ENCODE data around the gene LIN7C.
"Not testable (repeated sequence)": the region's sequence is repeated elsewhere in the genome, so short reads cannot be mapped to it uniquely, and the experiment has no call there.

The LIN7C gene

GRCh38 chr11:27506200-27507182, at the start of gene LIN7C:
TSS of gene LIN7C (minus strand) at chr11:27506769. CDS start at chr11:27506752, 17 bp downstream.
- peak; percentile 91 for DNase-seq

GRCh38 chr11:27555264-27555663, 48.7 kb upstream of the LIN7C start:
- DNase-seq = no peak

GRCh38 chr11:27553186-27553585, 46.6 kb upstream of the LIN7C start:
- no peak for DNase-seq

- no peak for DNase-seq
Measured at GRCh38 chr11:27552341-27552740, 45.8 kb upstream of the LIN7C start.

GRCh38 chr11:27551127-27551526, 44.6 kb upstream of the LIN7C start:
- DNase-seq = no peak

- DNase-seq = no peak
Measured at GRCh38 chr11:27545946-27546345, 39.4 kb upstream of the LIN7C start.

- no peak for DNase-seq
Measured at GRCh38 chr11:27545035-27545434, 38.5 kb upstream of the LIN7C start.

- no peak for DNase-seq
Measured at GRCh38 chr11:27541790-27542189, 35.2 kb upstream of the LIN7C start.

GRCh38 chr11:27540051-27540450, 33.5 kb upstream of the LIN7C start:
- no peak for DNase-seq

GRCh38 chr11:27535103-27535502, 28.5 kb upstream of the LIN7C start:
- DNase-seq = no peak

- no peak for DNase-seq
Measured at GRCh38 chr11:27532652-27533325, 26.2 kb upstream of the LIN7C start.

- DNase-seq = no peak
Measured at GRCh38 chr11:27528712-27529111, 22.1 kb upstream of the LIN7C start.

- no peak for DNase-seq
Measured at GRCh38 chr11:27526535-27526934, 20.0 kb upstream of the LIN7C start.

GRCh38 chr11:27525824-27526516, 19.4 kb upstream of the LIN7C start:
- no peak for DNase-seq

GRCh38 chr11:27524155-27524554, 17.6 kb upstream of the LIN7C start:
- DNase-seq = peak; percentile 11

- DNase-seq = no peak
Measured at GRCh38 chr11:27520226-27520625, 13.7 kb upstream of the LIN7C start.

GRCh38 chr11:27518518-27518917, 11.9 kb upstream of the LIN7C start:
- no peak for DNase-seq

GRCh38 chr11:27517490-27517889, 10.9 kb upstream of the LIN7C start:
- not testable (repeated sequence) for DNase-seq

- no peak for DNase-seq
Measured at GRCh38 chr11:27514558-27514957, 8.0 kb upstream of the LIN7C start.

GRCh38 chr11:27514076-27514475, 7.5 kb upstream of the LIN7C start:
- DNase-seq = no peak

- DNase-seq = no peak
Measured at GRCh38 chr11:27513389-27513788, 6.8 kb upstream of the LIN7C start.

GRCh38 chr11:27512238-27512637, 5.7 kb upstream of the LIN7C start:
- DNase-seq = no peak

- DNase-seq = no peak
Measured at GRCh38 chr11:27509908-27510307, 3.3 kb upstream of the LIN7C start.
